HCT116 (cell line): ENCODE measurements around the gene PEAK1.

Source experiments
- POLR2A ChIP-seq: IDR thresholded peaks from 2 replicates; pipeline ENCODE4 v1.7.0; 2011; ENCODE audit warnings: borderline replicate concordance; ENCODE audit not compliant: insufficient read depth, insufficient read length; ENCODE audit errors: extremely low read depth
- TCF7L2 ChIP-seq: IDR thresholded peaks from 2 replicates; pipeline ENCODE4 v1.7.0; 2011; ENCODE audit warnings: borderline replicate concordance, inconsistent platforms; ENCODE audit not compliant: insufficient read depth, insufficient read length; ENCODE audit errors: extremely low read depth
- TF ChIP-seq, protein P1 (sequence below), 3 experiments: fragments of 200-600 bp in 1 of 3; sonication (generic) in 1 of 3; IDR thresholded peaks in 2 of 3; conservative IDR thresholded peaks in 1 of 3; 2 replicates each; pipeline ENCODE4 v1.5.1; 2012 to 2017; ENCODE audit warnings: low read depth in 2 of 3, low read length in 2 of 3, antibody characterized with exemption in 1 of 3, borderline replicate concordance in 1 of 3, control low read depth in 1 of 3, mild to moderate bottlenecking in 1 of 3, mixed read lengths in 1 of 3, mixed run types in 1 of 3, moderate library complexity in 1 of 3; ENCODE audit not compliant: insufficient read depth in 1 of 3

DNA sequence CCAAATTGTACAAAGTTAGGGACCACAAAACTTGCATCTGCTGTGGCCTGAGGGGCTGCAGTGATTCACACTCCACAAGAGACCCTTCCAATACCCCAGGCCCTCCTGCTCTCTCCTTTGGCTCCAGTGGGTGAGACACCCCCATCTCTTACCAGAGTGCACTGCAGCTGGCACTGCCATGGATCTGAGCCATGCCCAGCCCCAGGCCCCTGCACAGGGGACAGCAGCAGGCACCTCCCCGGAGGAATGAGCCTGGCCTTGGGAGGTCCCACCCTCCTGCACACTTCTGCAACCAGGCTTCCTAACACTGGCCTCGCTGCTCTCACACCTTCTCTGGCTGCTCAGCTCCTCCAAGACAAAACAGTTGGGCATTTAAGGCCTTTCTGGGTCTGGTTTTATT is 332.7 kb downstream of the PEAK1 start:
- TF ChIP-seq POLR2A (no peak), TCF7L2 (no peak)
- TF ChIP-seq, protein P1, sequence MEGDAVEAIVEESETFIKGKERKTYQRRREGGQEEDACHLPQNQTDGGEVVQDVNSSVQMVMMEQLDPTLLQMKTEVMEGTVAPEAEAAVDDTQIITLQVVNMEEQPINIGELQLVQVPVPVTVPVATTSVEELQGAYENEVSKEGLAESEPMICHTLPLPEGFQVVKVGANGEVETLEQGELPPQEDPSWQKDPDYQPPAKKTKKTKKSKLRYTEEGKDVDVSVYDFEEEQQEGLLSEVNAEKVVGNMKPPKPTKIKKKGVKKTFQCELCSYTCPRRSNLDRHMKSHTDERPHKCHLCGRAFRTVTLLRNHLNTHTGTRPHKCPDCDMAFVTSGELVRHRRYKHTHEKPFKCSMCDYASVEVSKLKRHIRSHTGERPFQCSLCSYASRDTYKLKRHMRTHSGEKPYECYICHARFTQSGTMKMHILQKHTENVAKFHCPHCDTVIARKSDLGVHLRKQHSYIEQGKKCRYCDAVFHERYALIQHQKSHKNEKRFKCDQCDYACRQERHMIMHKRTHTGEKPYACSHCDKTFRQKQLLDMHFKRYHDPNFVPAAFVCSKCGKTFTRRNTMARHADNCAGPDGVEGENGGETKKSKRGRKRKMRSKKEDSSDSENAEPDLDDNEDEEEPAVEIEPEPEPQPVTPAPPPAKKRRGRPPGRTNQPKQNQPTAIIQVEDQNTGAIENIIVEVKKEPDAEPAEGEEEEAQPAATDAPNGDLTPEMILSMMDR (IDR thresholded peaks at IDR 0.05 in 2 of 3, conservative IDR thresholded peaks at IDR 0.05 in 1 of 3; ENCODE audit: borderline replicate concordance in 1 of 3, insufficient read depth in 1 of 3, low read depth in 2 of 3, low read length in 2 of 3): no peak
